ENCODE data around the gene ADAMTSL2.

Gene ADAMTSL2

DNA sequence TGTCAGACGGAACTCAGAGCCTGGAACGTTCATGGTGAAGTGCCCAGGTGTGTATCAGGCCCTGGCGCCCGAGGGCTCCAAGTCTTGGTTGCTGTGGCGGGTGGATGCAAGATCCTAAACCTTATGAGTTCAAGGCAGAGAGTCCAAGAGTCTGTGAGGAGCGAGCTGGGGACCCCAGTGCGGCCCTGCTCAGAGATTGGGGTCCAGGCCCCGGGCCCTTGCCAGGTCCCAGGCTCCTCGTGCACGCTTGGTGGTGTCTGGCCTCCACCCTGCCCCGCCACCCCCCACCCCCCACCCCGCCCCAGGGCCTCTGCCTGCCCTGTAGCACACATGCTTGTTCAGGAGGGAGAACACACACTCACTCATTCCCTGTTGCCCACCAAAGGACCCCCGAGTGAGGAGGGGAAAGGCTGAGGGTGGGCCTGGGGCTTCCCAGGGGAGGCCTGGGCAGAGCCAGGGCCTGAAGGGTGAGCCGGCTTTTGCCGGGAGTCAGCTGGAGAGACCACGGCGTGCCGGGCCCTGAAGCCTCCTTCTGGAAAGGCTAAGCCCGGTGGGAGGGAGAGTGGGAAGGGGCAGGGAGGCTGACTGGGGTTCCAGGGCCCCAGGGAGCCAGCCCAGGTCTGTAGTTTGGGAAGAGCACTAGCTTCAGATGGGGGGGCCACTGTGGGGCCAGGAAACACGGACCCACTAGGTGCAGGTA, 37.5 kb downstream of the ADAMTSL2 start:
- Histone ChIP-seq H3K27me3 (ENCODE audit: control insufficient read depth, insufficient read depth, low read length) (no peaks in the 10 kb centered on the region), H3K36me3 (ENCODE audit: control insufficient read depth, insufficient read depth, low read length) (no peaks in the 10 kb centered on the region), H3K27ac (ENCODE audit: low read depth, low read length) (no peak overlapping the region), H3K4me3 (ENCODE audit: low read depth, low read length) (no peak overlapping the region), H3K9ac (ENCODE audit: low read depth, low read length) (no peak overlapping the region), H3K9me3 (ENCODE audit: control insufficient read depth, insufficient read depth, low read length) (no peaks in the 10 kb centered on the region), H3K4me1 (ENCODE audit: control insufficient read depth, insufficient read depth, low read length) (no peaks in the 10 kb centered on the region)

DNA sequence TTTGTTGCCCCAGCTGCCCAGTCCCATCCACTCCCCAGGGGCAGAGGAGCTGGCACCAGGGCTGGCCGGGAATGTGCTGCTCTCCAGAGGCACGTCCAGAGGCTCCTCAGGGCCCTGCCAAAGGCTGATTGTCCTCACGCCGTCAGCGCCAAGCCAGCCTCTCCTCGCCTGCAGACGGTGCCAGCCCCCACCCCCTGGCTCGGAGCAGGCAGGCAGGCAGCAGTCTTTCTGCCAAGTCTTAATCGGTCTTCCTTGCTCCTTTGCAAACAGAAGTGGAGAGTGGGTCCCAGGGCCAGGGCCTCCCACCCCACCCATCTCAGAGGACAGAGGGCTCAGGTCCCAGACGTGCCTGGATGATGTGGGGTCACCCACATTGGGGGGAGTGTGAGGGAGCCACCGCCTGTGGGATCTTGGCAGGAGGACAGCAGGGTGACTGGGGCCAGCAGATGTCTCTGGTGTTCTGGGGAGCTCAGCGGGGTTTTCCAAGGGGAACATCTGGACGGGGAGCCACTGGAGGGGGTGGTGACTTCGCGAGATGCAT, 38.4 kb downstream of the ADAMTSL2 start:
- H3K9me3 ChIP-seq (ENCODE audit: control insufficient read depth, insufficient read depth, low read length): no peaks in the 10 kb centered on the region
- H3K9ac ChIP-seq (ENCODE audit: low read depth, low read length): no peak overlapping the region
- no peak overlapping the region for H3K27ac ChIP-seq (ENCODE audit: low read depth, low read length)
- H3K36me3 ChIP-seq (ENCODE audit: control insufficient read depth, insufficient read depth, low read length): no peaks in the 10 kb centered on the region
- no peaks in the 10 kb centered on the region for H3K4me1 ChIP-seq (ENCODE audit: control insufficient read depth, insufficient read depth, low read length)
- no peaks in the 10 kb centered on the region for H3K27me3 ChIP-seq (ENCODE audit: control insufficient read depth, insufficient read depth, low read length)
- H3K4me3 ChIP-seq (ENCODE audit: low read depth, low read length): no peak overlapping the region

DNA sequence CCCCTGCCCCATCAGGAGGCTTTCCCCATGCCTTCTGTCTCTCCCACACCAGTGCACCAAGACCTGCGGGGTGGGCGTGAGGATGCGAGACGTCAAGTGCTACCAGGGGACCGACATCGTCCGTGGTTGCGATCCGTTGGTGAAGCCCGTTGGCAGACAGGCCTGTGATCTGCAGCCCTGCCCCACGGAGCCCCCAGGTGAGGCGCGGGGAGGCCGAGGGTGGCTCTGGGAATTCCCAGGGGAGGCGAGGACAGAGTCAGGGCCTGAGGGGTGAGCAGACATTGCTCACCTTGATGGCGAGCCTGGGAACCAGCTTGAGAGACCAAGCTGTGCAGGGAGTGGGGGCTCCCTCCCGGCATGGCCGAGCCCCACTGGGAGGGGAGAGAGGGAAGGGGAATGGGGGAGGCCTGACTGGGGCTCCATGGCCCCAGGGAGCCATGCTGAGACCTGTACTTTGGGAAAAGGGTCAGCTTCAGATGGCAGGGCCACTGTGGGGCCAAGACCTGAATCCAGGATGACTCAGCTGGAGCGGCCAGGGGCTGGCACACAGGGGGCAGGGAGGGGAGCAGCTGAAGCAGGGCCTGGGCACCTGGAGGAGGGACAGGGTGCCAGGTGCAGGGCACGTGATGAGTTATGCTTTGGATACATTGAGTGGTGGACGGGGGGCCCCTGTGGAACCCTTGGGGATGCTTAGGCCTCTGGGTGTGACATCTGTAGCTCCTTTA, 39.4 kb downstream of the ADAMTSL2 start:
- Histone ChIP-seq H3K36me3 (ENCODE audit: control insufficient read depth, insufficient read depth, low read length) (no peaks in the 10 kb centered on the region), H3K9me3 (ENCODE audit: control insufficient read depth, insufficient read depth, low read length) (no peaks in the 10 kb centered on the region), H3K4me1 (ENCODE audit: control insufficient read depth, insufficient read depth, low read length) (no peaks in the 10 kb centered on the region), H3K27ac (ENCODE audit: low read depth, low read length) (no peak overlapping the region), H3K4me3 (ENCODE audit: low read depth, low read length) (no peak overlapping the region), H3K27me3 (ENCODE audit: control insufficient read depth, insufficient read depth, low read length) (no peaks in the 10 kb centered on the region), H3K9ac (ENCODE audit: low read depth, low read length) (no peak overlapping the region)

DNA sequence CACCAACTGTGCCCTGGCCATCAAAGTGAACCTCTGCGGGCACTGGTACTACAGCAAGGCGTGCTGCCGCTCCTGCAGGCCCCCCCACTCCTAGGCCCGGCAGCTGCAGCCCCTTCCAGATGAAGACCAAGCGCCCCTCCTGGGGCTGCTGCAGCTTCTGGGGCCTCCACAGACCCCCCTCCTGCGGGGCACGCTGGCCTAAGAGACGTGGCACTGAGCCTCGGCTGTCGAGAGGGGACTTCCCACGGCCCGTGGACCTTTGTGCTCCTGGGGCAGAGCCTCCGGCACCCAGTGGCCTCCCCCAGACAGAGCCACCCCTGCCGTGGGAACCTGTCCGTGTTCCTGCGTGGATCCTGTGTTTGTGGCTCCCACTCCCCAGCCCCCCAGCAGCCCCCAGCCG, 40.3 kb downstream of the ADAMTSL2 start:
- Histone ChIP-seq H3K4me1 (ENCODE audit: control insufficient read depth, insufficient read depth, low read length) (peaks cover 3% of the 10 kb centered on the region; the same call in 1 of the 2 replicates), H3K9me3 (ENCODE audit: control insufficient read depth, insufficient read depth, low read length) (no peaks in the 10 kb centered on the region), H3K4me3 (ENCODE audit: low read depth, low read length) (no peak overlapping the region), H3K27ac (ENCODE audit: low read depth, low read length) (no peak overlapping the region), H3K27me3 (ENCODE audit: control insufficient read depth, insufficient read depth, low read length) (no peaks in the 10 kb centered on the region), H3K9ac (ENCODE audit: low read depth, low read length) (no peak overlapping the region), H3K36me3 (ENCODE audit: control insufficient read depth, insufficient read depth, low read length) (no peaks in the 10 kb centered on the region)

DNA sequence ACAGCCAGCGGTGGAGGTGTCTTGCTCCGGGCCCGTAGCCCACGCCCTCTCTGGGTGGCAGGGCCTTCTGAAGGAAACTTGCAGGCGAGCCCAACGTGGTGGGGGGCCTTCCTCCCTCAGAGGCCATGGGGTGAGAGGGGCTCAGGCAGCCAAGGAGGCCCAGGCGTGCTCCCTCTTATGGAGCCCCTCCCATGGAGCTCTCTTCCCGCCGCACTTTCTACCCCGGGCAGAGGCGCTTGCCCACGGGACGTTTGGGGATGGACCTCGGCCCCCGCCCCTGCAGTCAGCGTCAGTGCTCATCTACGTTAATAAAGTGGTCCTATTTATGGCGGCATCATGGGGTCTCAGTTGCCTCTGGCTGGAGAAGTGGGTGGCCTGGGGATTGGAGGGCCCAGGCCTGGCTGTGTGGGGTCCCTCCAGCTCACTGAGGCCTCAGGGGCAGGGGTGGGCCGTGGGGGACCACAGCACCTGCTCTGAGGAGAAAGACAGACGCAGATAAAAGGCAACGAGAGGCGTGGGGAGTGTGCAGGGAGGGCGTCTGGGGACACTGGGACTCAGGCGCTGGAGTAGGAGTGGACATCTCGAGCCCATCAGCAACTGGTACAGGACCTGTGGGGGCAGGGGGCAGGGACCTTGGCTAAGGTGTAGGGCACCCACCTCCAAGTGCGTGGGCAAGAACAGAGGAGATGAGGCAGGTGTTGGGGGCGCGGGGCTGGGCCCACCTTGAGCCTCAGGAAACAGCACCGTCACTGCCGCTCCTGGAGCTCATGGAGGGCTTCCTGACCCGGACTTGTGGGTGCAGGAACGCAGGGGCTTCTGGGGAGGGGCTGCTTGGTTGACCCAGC, 40.9 kb downstream of the ADAMTSL2 start:
- no peak overlapping the region for H3K4me3 ChIP-seq (ENCODE audit: low read depth, low read length)
- no peak overlapping the region for H3K9ac ChIP-seq (ENCODE audit: low read depth, low read length)
- no peaks in the 10 kb centered on the region for H3K27me3 ChIP-seq (ENCODE audit: control insufficient read depth, insufficient read depth, low read length)
- H3K36me3 ChIP-seq (ENCODE audit: control insufficient read depth, insufficient read depth, low read length): no peaks in the 10 kb centered on the region
- peaks cover 3% of the 10 kb centered on the region; the same call in 1 of the 2 replicates for H3K4me1 ChIP-seq (ENCODE audit: control insufficient read depth, insufficient read depth, low read length)
- no peak overlapping the region for H3K27ac ChIP-seq (ENCODE audit: low read depth, low read length)
- H3K9me3 ChIP-seq (ENCODE audit: control insufficient read depth, insufficient read depth, low read length): no peaks in the 10 kb centered on the region

DNA sequence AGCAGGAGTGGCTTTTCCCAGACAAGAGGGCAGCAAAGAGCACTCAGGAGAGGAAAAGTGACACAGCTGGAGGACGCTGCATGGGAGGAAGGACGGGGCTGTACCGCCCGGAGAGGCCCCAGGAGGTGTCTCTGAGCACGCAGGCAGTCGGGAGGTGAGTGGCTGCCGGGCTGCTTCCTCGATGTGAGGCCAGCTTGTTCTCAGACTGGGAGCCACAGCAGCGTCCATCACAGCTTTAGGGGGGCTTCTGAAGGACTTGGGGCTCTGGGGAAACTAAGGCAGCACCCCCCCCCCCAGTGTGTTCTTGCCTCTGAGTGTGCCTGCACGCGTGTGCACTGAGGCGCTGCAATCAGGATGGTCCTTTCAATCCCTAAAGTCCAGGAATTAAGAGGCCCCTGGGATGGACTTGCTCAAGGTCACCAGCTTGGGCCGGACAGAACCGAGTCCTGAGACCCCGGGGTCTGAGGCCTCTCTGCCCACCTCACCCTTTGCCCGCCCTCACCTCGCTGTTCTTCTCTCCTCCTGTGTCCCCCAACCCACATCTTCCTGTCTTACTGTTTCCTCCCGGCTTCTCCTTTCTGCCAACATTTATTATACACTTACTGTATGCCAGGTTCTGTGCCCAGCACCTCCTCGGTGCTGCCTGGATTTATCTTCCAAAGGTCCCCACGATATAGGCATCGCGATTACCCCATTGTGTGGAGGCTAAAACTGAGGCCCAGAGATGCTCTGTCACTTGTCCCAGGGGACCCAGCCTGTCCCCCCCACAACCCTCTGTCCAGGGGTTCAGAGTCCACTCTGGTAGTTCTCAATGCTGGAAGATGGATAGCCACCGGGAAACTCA, 41.7 kb downstream of the ADAMTSL2 start:
- H3K4me3 ChIP-seq (ENCODE audit: low read depth, low read length): no peak overlapping the region
- H3K4me1 ChIP-seq (ENCODE audit: control insufficient read depth, insufficient read depth, low read length): peaks cover 3% of the 10 kb centered on the region; the same call in 1 of the 2 replicates
- no peaks in the 10 kb centered on the region; the same call in 1 of the 2 replicates for H3K27me3 ChIP-seq (ENCODE audit: control insufficient read depth, insufficient read depth, low read length)
- no peaks in the 10 kb centered on the region for H3K36me3 ChIP-seq (ENCODE audit: control insufficient read depth, insufficient read depth, low read length)
- H3K9ac ChIP-seq (ENCODE audit: low read depth, low read length): no peak overlapping the region
- no peak overlapping the region for H3K27ac ChIP-seq (ENCODE audit: low read depth, low read length)
- no peaks in the 10 kb centered on the region for H3K9me3 ChIP-seq (ENCODE audit: control insufficient read depth, insufficient read depth, low read length)

DNA sequence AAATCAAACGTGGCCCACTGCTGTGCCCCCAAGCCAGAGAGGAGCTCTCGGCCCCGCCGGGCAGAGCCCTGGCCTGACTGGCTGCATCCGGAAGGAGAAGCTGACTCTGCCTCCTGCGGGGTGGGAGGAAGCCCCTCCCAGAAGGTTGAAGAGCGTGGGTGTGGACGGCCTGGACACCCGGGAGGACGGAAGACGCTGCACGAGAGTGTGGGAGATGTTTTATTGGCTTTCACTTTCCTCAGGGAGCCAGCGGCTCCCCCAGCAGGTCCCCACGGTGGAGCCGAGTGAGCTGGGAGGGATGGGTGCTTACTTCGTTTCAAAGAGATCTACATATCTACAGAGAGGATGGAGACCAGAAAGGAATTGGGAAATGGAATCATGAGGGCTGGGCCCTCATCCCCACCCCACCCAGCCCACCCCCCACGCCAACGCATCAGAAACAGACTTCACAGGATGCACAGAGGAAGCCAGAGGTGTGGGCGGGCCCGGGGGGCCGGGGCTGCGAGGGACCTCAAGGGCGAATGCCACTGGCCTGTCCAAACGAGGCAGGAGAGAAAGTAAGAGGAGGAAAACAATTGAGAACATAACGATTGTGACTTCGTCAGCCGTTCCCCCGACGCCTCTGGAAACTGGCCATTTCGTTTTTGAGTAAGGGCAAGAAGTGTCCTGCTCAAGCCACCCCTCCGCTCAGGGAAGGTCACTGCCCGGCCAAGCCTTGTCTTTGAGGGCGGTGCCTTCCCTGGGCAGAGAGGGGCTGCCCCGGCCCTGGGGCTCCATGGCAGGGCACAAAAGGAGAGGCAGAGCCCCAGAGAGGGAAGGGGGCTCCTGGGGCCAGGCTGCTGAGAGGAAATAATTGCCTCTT, 42.6 kb downstream of the ADAMTSL2 start:
- no peaks in the 10 kb centered on the region for H3K9me3 ChIP-seq (ENCODE audit: control insufficient read depth, insufficient read depth, low read length)
- no peak overlapping the region for H3K9ac ChIP-seq (ENCODE audit: low read depth, low read length)
- H3K4me1 ChIP-seq (ENCODE audit: control insufficient read depth, insufficient read depth, low read length): peaks cover 7% of the 10 kb centered on the region; the same call in 1 of the 2 replicates
- H3K27me3 ChIP-seq (ENCODE audit: control insufficient read depth, insufficient read depth, low read length): no peaks in the 10 kb centered on the region; the same call in 1 of the 2 replicates
- no peak overlapping the region for H3K4me3 ChIP-seq (ENCODE audit: low read depth, low read length)
- H3K36me3 ChIP-seq (ENCODE audit: control insufficient read depth, insufficient read depth, low read length): no peaks in the 10 kb centered on the region
- no peak overlapping the region for H3K27ac ChIP-seq (ENCODE audit: low read depth, low read length)

DNA sequence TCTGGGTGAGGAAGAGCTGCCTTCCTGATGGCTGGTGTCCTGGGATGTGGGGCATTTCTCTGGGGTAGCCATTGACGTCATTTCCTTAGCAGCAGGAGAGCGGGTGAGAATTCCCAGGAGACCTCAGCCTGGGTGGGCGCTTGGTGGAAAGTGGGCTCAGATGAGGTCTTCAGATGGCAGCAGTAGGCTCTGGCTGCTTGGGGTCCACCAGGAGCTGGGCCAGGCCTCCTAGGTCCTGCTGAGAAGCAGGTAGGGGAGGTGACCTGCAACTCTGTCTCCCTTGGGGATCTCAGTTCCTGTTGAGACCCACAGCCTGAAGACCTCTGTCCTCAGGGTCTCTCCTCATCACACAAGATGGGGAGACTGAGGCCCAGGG, 43.2 kb downstream of the ADAMTSL2 start:
- Histone ChIP-seq H3K27me3 (ENCODE audit: control insufficient read depth, insufficient read depth, low read length) (no peaks in the 10 kb centered on the region; the same call in 1 of the 2 replicates), H3K4me3 (ENCODE audit: low read depth, low read length) (no peak overlapping the region), H3K27ac (ENCODE audit: low read depth, low read length) (no peak overlapping the region), H3K4me1 (ENCODE audit: control insufficient read depth, insufficient read depth, low read length) (peaks cover 8% of the 10 kb centered on the region; the same call in 1 of the 2 replicates), H3K36me3 (ENCODE audit: control insufficient read depth, insufficient read depth, low read length) (no peaks in the 10 kb centered on the region), H3K9me3 (ENCODE audit: control insufficient read depth, insufficient read depth, low read length) (no peaks in the 10 kb centered on the region), H3K9ac (ENCODE audit: low read depth, low read length) (no peak overlapping the region)

DNA sequence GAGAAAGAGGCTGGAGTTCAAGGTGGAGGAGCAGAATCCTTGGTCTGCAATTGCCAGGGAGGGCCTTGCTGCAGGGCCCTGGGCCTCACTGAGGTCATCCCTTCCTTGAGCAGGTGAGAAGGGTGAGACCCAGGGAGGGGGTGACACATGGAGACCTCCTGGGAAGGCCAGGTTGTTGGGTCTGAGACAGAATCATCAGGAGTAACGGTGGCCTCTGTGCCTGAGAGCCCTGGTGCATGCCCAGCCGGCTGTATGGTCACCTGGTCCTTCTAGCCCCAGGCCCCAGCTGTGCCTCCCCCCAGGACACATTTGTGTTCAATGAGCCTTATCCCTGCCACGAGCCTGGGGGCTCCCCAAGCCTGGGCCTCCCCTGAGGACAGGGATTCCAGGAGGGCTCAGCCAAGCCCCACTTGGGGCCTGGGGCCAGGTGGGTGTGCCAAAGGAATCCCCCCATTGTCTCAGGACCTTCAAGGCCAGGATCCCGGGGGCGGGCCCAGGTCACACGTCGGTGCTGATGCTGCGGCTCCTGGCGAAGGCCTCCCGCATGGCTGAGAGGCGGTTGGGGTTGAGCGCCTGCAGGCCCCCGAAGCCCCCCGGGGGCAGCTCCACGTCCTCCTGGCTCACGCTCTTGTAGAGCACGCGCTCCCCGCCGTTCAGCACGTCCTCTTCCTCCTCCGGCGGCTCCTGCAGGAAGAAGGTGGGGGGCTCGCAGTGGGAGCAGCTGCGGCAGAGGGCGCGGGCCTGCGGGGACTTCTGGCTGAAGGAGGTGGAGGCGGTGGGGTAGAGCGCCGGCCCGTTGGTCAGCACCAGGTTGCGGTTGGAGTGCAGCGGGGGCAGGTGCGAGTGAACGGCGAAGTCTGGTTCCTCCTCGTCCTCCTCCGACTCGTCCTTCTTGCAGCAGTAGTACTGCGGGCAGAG, 44.3 kb downstream of the ADAMTSL2 start:
- Histone ChIP-seq H3K9me3 (ENCODE audit: control insufficient read depth, insufficient read depth, low read length) (no peaks in the 10 kb centered on the region), H3K9ac (ENCODE audit: low read depth, low read length) (no peak overlapping the region), H3K27me3 (ENCODE audit: control insufficient read depth, insufficient read depth, low read length) (no peaks in the 10 kb centered on the region; the same call in 1 of the 2 replicates), H3K36me3 (ENCODE audit: control insufficient read depth, insufficient read depth, low read length) (no peaks in the 10 kb centered on the region), H3K4me3 (ENCODE audit: low read depth, low read length) (no peak overlapping the region), H3K27ac (ENCODE audit: low read depth, low read length) (no peak overlapping the region), H3K4me1 (ENCODE audit: control insufficient read depth, insufficient read depth, low read length) (peaks cover 8% of the 10 kb centered on the region; the same call in 1 of the 2 replicates)

All from HUES48 (cell line).